ENCODE data around the gene PRF1.

- no peak for TF ChIP-seq CTCF (IDR thresholded peaks at IDR 0.05)
- no peak for TF ChIP-seq POLR2AphosphoS5 (IDR thresholded peaks at IDR 0.05)
Observed at GRCh38 chr10:70575874-70576802, 26.4 kb downstream of the PRF1 start.
